GM12891 (cell line): Measurements from ENCODE around the gene MRPL3.

Experiments
- POLR2A ChIP-seq: IDR thresholded peaks from 2 replicates; pipeline ENCODE4 v1.6.1; 2011; ENCODE audit warnings: low read depth, low read length, control low read depth
- POLR2AphosphoS5 ChIP-seq: IDR thresholded peaks from 2 replicates; pipeline ENCODE4 v1.6.1; 2011; ENCODE audit warnings: low read depth, low read length, control low read depth
- TAF1 ChIP-seq: IDR thresholded peaks from 2 replicates; pipeline ENCODE4 v1.6.1; 2011; ENCODE audit warnings: low read depth, low read length, control low read depth

GRCh38 chr3:131535596-131535995, 32.8 kb upstream of the MRPL3 start:
- TF ChIP-seq POLR2A (no peak), TAF1 (no peak), POLR2AphosphoS5 (no peak)
